DMS53 (cell line): ENCODE measurements around the gene DEFB110.

Source experiments
- DNase-seq: peaks from one replicate; lab custom pipeline; 2025; lab: John Stamatoyannopoulos, UW

The DEFB110 gene

GRCh38 chr6:50021894-50022293, at the start of gene DEFB110:
Gene DEFB110 (minus strand): TSS chr6:50021994. CDS start chr6:50021935, 59 bp downstream.
- DNase-seq = no peak

- no peak for DNase-seq
Observed at GRCh38 chr6:50070101-50070500, 48.3 kb upstream of the DEFB110 start.

GRCh38 chr6:50062051-50062450, 40.3 kb upstream of the DEFB110 start:
- DNase-seq = peak; percentile 51

- no peak for DNase-seq
Observed at GRCh38 chr6:50056242-50056641, 34.4 kb upstream of the DEFB110 start.

GRCh38 chr6:50049829-50050228, 28.0 kb upstream of the DEFB110 start, which contains the start of gene DEFB112:
Gene DEFB112 (minus strand): TSS chr6:50049929. CDS start chr6:50049869, 60 bp downstream.
- DNase-seq = no peak

GRCh38 chr6:50047026-50047425, 25.2 kb upstream of the DEFB110 start:
- no peak for DNase-seq

- DNase-seq = peak; percentile 96
Observed at GRCh38 chr6:50030777-50031562, 9.2 kb upstream of the DEFB110 start.

- DNase-seq = no peak
Observed at GRCh38 chr6:50030350-50030749, 8.6 kb upstream of the DEFB110 start.

GRCh38 chr6:50025258-50025657, 3.5 kb upstream of the DEFB110 start:
- DNase-seq = no peak

GRCh38 chr6:50007819-50008218, 14.0 kb downstream of the DEFB110 start:
- no peak for DNase-seq

GRCh38 chr6:50003139-50003538, 18.7 kb downstream of the DEFB110 start:
- no peak for DNase-seq

- no peak for DNase-seq
Observed at GRCh38 chr6:49995278-49995677, 26.5 kb downstream of the DEFB110 start.

GRCh38 chr6:49988900-49989299, 32.9 kb downstream of the DEFB110 start:
- DNase-seq = no peak

GRCh38 chr6:49987749-49988148, 34.0 kb downstream of the DEFB110 start:
- no peak for DNase-seq

- DNase-seq = no peak
Observed at GRCh38 chr6:49986551-49986950, 35.2 kb downstream of the DEFB110 start.

GRCh38 chr6:49982046-49982445, 39.7 kb downstream of the DEFB110 start:
- DNase-seq = no peak

- DNase-seq = peak; percentile 45
Observed at GRCh38 chr6:49980898-49981297, 40.9 kb downstream of the DEFB110 start.

- no peak for DNase-seq
Observed at GRCh38 chr6:49979584-49979983, 42.2 kb downstream of the DEFB110 start.

GRCh38 chr6:49978332-49979226, 43.2 kb downstream of the DEFB110 start:
- DNase-seq = peak; percentile 45

GRCh38 chr6:49969605-49970004, 52.2 kb downstream of the DEFB110 start, which contains the start of gene DEFB113:
Gene DEFB113 (minus strand): TSS chr6:49969625. CDS start chr6:49969625, 0 bp downstream.
- no peak for DNase-seq
